GM21619 (cell line): ENCODE results near the gene RBBP5.
"Not testable (repeated sequence)": the region's sequence is repeated elsewhere in the genome, so short reads cannot be mapped to it uniquely, and the experiment has no call there.

Source experiments
- ATAC-seq: cut with Tn5 transposase; IDR thresholded peaks from one replicate; pipeline ENCODE4 v1.9.1; 2021; ENCODE audit not compliant: unreplicated experiment

Gene RBBP5

GRCh38 chr1:205121660-205122488, at the start of gene RBBP5:
Gene RBBP5 (minus strand): TSS chr1:205121978. CDS start chr1:205121873, 105 bp downstream.
- peak; percentile 94 for ATAC-seq

GRCh38 chr1:205171369-205171768, 49.6 kb upstream of the RBBP5 start:
- no peak for ATAC-seq

- ATAC-seq = no peak
Measured at GRCh38 chr1:205170532-205171269, 48.9 kb upstream of the RBBP5 start.

GRCh38 chr1:205169248-205169647, 47.5 kb upstream of the RBBP5 start:
- no peak for ATAC-seq

- no peak for ATAC-seq
Measured at GRCh38 chr1:205168291-205168690, 46.5 kb upstream of the RBBP5 start.

- ATAC-seq = no peak
Measured at GRCh38 chr1:205162301-205162700, 40.5 kb upstream of the RBBP5 start.

GRCh38 chr1:205161076-205161475, 39.3 kb upstream of the RBBP5 start:
- ATAC-seq = no peak

GRCh38 chr1:205158048-205158616, 36.4 kb upstream of the RBBP5 start:
- ATAC-seq = no peak

- not testable (repeated sequence) for ATAC-seq
Measured at GRCh38 chr1:205155665-205156377, 34.0 kb upstream of the RBBP5 start.

- ATAC-seq = no peak
Measured at GRCh38 chr1:205152505-205152904, 30.7 kb upstream of the RBBP5 start.

- no peak for ATAC-seq
Measured at GRCh38 chr1:205150651-205151428, 29.1 kb upstream of the RBBP5 start.

GRCh38 chr1:205147191-205147835, 25.5 kb upstream of the RBBP5 start:
- no peak for ATAC-seq

GRCh38 chr1:205144751-205145150, 23.0 kb upstream of the RBBP5 start:
- no peak for ATAC-seq

- no peak for ATAC-seq
Measured at GRCh38 chr1:205144046-205144720, 22.4 kb upstream of the RBBP5 start.

- ATAC-seq = no peak
Measured at GRCh38 chr1:205142102-205142469, 20.3 kb upstream of the RBBP5 start.

GRCh38 chr1:205141236-205142101, 19.7 kb upstream of the RBBP5 start:
- ATAC-seq = peak; percentile 60

GRCh38 chr1:205140113-205140512, 18.3 kb upstream of the RBBP5 start:
- ATAC-seq = no peak

- ATAC-seq = no peak
Measured at GRCh38 chr1:205137901-205138300, 16.1 kb upstream of the RBBP5 start.
